Measurements from ENCODE around the gene HEXIM1. TPM values are rescaled to one million over a fixed set of nuclear protein-coding genes. Genes with fewer than 3 reads are reported as not detected.

The HEXIM1 gene
- total RNA-seq, 6 experiments from 2014 or later, result 14.0 to 27.1 (median 19.6) TPM

DNA sequence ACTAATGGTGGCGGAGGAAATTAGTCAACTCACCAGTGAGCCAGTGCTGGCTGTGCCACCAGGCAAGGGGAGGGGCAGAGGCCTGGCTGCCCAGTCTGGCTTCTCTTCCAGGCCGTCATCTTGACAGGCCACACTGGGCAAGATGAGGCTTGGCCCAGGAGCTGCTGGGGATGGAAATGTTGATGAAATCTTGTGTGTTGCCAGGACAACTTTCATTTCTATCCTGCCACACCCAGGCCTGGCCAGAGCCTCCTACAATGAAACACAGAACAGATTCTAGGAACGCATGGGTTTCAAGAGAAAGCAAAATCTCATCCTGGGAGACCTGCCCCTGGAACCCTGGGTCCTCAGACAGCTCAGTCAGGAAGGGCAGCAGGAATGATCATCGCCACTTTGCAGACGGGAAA, 22.7 kb downstream of the HEXIM1 start:
- WGBS (ENCODE audit: insufficient coverage, low coverage, low lambda C conversion rate, missing lambda C conversion rate), result 29% methylated on average over 5 of the region's 5 CpGs
- H3K27me3 ChIP-seq, result no peaks in the 10 kb centered on the region
- H3K36me3 ChIP-seq, result peaks cover 0 to 3% (median 0%) of the 10 kb centered on the region in 4 donors
- peak overlapping the region; percentile 28 to 92 (median 75) for H3K27ac ChIP-seq
- DNase-seq (peak in 2 of 3 donors; percentile 73 to 84), ATAC-seq (peak; percentile 27 to 77 (median 53))
- peaks cover 0 to 28% (median 9%) of the 10 kb centered on the region in 4 donors for H3K4me1 ChIP-seq
- TF ChIP-seq, protein P1, sequence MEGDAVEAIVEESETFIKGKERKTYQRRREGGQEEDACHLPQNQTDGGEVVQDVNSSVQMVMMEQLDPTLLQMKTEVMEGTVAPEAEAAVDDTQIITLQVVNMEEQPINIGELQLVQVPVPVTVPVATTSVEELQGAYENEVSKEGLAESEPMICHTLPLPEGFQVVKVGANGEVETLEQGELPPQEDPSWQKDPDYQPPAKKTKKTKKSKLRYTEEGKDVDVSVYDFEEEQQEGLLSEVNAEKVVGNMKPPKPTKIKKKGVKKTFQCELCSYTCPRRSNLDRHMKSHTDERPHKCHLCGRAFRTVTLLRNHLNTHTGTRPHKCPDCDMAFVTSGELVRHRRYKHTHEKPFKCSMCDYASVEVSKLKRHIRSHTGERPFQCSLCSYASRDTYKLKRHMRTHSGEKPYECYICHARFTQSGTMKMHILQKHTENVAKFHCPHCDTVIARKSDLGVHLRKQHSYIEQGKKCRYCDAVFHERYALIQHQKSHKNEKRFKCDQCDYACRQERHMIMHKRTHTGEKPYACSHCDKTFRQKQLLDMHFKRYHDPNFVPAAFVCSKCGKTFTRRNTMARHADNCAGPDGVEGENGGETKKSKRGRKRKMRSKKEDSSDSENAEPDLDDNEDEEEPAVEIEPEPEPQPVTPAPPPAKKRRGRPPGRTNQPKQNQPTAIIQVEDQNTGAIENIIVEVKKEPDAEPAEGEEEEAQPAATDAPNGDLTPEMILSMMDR (IDR thresholded peaks at IDR 0.05), result no peak
- no peak for TF ChIP-seq POLR2A (IDR thresholded peaks at IDR 0.05)
- intact Hi-C loops (cut with DNase I), result no loop called here
- H3K9me3 ChIP-seq, result no peaks in the 10 kb centered on the region
- no peak overlapping the region for H3K4me3 ChIP-seq

DNA sequence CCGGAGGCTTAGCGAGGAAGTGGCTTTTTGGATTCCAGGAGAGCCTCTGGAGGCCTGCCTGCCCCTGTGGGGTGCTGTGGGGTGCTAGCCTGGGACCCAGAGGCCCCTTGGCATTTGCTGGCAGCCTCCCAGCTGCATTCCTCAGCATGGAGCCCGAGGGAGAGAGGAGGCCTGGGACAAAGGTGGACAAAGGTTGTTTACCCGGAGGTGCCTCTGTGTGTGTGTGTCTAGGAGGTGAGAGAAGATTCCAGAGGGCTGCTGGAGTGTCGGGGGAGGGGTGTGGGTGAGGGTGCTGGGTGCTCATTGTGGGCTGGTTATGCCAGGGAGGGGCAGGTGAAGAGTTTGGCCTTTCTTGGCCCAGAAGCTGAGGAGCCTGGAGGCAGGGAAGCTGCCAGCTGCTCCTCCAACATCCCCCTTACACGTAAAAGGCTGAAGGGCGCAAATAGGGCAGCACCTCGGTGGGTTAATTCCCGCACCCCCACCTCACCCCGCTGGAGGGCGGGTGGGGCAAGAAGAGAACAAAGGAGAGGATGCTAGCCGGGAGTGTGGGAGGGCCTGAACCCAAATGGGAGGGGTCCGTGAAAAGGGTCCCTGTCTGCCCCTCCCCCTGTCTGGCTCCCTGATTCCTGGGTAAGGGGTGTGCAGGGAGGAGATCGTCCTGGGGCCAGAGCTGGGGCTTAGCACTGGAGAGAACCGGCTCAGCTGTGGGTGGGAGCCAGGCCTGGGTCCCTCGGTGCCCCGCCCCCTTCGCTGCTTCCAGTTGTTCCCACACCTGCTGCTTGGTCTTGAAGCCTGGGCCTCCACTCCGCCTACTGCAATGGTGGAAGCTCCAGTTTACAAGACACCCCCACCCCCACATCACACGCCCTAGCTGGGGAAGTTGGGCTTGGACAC, 23.3 kb downstream of the HEXIM1 start:
- TF ChIP-seq, protein P1 (IDR thresholded peaks at IDR 0.05), result no peak
- TF ChIP-seq POLR2A (IDR thresholded peaks at IDR 0.05), result no peak
- intact Hi-C loops (cut with DNase I), result no loop called here
- 40% methylated on average over 13 of the region's 20 CpGs for WGBS (ENCODE audit: insufficient coverage, low coverage, low lambda C conversion rate, missing lambda C conversion rate)
- DNase-seq, result peak in 2 of 3 donors; percentile 60 to 67
- Histone ChIP-seq H3K27ac (peak overlapping the region; percentile 28 to 92 (median 75)), H3K9me3 (no peaks in the 10 kb centered on the region), H3K36me3 (peaks cover 0 to 3% (median 0%) of the 10 kb centered on the region in 4 donors), H3K4me1 (peaks cover 0 to 28% (median 9%) of the 10 kb centered on the region in 4 donors), H3K27me3 (no peaks in the 10 kb centered on the region), H3K4me3 (no peak overlapping the region)
- peak; percentile 46 to 70 (median 66) for ATAC-seq

DNA sequence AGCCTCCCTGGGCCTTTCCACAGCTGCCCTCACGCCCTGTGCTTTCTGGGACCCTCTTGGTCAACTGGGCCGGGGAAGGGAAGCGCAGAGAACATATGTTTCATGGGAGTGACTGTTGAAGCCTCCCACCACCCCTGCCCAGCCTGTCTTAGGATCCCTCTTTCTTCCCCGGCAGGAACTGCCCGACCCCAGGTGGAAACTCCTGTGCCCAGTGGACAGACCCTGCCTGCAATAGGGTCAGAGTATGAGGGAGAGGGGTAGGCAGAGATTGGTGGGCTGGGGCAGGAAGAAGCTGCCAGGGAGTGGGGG, 23.9 kb downstream of the HEXIM1 start:
- DNase-seq, result no peak
- Histone ChIP-seq H3K4me3 (no peak overlapping the region), H3K27ac (peak overlapping the region in 2 of 3 donors; percentile 75 to 92), H3K27me3 (no peaks in the 10 kb centered on the region), H3K9me3 (no peaks in the 10 kb centered on the region), H3K36me3 (peaks cover 0 to 3% (median 0%) of the 10 kb centered on the region in 4 donors), H3K4me1 (peaks cover 0 to 28% (median 9%) of the 10 kb centered on the region in 4 donors)
- WGBS (ENCODE audit: insufficient coverage, low coverage, low lambda C conversion rate, missing lambda C conversion rate), result 86% methylated on average over 5 of the region's 5 CpGs
- intact Hi-C loops (cut with DNase I), result no loop called here
- ATAC-seq, result no peak
- TF ChIP-seq, protein P1 (IDR thresholded peaks at IDR 0.05), result no peak
- no peak for TF ChIP-seq POLR2A (IDR thresholded peaks at IDR 0.05)

DNA sequence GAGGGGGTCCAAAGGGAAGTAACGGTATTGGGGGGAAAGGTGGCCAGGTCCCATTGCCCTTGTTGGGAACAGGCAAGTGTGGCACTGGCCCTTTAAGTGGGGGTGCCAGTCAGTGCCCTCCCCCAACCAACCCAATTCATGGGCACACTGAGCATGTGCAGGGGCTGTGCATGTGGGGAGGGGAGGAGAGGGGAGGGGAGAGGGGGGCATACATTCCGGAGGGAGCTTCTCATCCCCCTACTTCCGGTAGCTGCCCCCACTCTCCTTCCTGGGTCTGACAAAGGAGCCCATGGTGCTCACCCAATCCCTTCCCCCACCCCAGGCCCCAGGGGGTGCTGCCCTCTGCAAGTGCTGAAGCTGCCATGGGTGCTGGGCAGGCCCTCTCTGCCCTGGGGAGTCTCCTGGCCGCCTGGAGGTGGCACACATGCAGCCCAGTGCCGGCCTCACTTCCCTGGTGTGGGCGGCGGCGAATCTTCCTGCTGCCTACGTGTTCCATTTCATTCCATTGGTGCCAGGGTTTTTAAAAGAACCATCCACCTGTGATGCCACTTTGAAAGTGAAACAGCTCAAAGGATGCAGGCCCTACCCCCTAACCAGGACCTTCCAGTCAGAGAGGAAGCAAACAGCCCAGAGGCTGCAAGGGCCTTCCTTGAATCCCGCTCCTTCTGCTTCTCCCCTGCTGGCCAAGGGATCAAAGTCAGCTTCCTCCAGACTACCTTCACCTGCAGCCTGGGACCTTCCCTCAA, 24.4 kb downstream of the HEXIM1 start:
- intact Hi-C loops (cut with DNase I), result no loop called here

More for the DNA sequence above, 24.4 kb downstream of the HEXIM1 start:
- Histone ChIP-seq H3K36me3 (peaks cover 0 to 3% (median 0%) of the 10 kb centered on the region in 4 donors), H3K4me1 (peaks cover 0 to 28% (median 9%) of the 10 kb centered on the region in 4 donors), H3K9me3 (no peaks in the 10 kb centered on the region), H3K4me3 (peak overlapping the region in 2 of 3 donors; percentile 43 to 49), H3K27ac (peak overlapping the region; percentile 28 to 92 (median 75)), H3K27me3 (no peaks in the 10 kb centered on the region)
- DNase-seq (peak; percentile 54 to 85 (median 80)), ATAC-seq (peak; percentile 61 to 86 (median 82))
- 13% methylated on average over 9 of the region's 10 CpGs for WGBS (ENCODE audit: insufficient coverage, low coverage, low lambda C conversion rate, missing lambda C conversion rate)
- TF ChIP-seq, protein P1 (IDR thresholded peaks at IDR 0.05), result peak in 2 of 4 donors; percentile 8 to 12
- TF ChIP-seq POLR2A (IDR thresholded peaks at IDR 0.05), result peak; percentile 54
